Measurements from ENCODE around the gene CCL19. TPM values are rescaled to one million over a fixed set of nuclear protein-coding genes. Genes with fewer than 3 reads are reported as not detected.

CCL19 gene
- total RNA-seq, 4 donors from 2014 or later: 2.2 to 8.5 TPM; not detected in 2

DNA sequence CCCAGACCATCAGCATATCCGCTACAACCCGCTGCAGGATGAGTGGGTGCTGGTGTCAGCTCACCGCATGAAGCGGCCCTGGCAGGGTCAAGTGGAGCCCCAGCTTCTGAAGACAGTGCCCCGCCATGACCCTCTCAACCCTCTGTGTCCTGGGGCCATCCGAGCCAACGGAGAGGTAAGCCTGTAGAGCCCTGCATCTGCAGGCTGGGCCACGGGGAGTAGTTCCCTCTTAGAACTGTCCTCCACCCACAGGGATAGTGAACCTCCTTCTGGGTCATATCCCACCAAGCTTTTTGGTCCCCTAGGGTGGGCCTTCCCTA is 44.0 kb downstream of the CCL19 start:
- TF ChIP-seq CTCF (IDR thresholded peaks at IDR 0.05) (no peak), POLR2A (IDR thresholded peaks at IDR 0.05) (no peak)
- intact Hi-C loops (cut with DNase I): no loop called here
- H3K4me1 ChIP-seq: peaks cover 29 to 35% of the 10 kb centered on the region in 2 donors
- DNase-seq: no peak
- no peaks in the 10 kb centered on the region for H3K27me3 ChIP-seq
- no peaks in the 10 kb centered on the region for H3K9me3 ChIP-seq
- peak overlapping the region; percentile 46 to 80 (median 66) for H3K4me3 ChIP-seq (replicated peaks in 1 of 3)
- 7% methylated on average over 3 of the region's 8 CpGs; no CpG with 5 or more reads in 1 of the 2 donors for WGBS, 2 donors
- H3K36me3 ChIP-seq: peaks cover 7 to 14% of the 10 kb centered on the region in 2 donors
- peak overlapping the region; percentile 79 to 83 (median 80) for H3K27ac ChIP-seq

GRCh38 chr9:34646211-34647083 is 44.6 kb downstream of the CCL19 start, which contains the start of gene GALT:
Gene GALT, plus strand, starts transcription at chr9:34646675. Its CDS starts 30 bp downstream, at chr9:34646705.
- intact Hi-C loops (cut with DNase I): no loop called here
- WGBS, 2 donors: 12 to 35% methylated on average over 6 to 18 of the region's 43 CpGs

GRCh38 chr9:34644766-34645314 is 46.2 kb downstream of the CCL19 start:
- DNase-seq: no peak
- Histone ChIP-seq H3K27ac (no peak overlapping the region), H3K36me3 (peaks cover 7 to 14% of the 10 kb centered on the region in 2 donors), H3K9me3 (no peaks in the 10 kb centered on the region), H3K4me3 (replicated peaks in 1 of 3) (no peak overlapping the region), H3K4me1 (peaks cover 17 to 21% of the 10 kb centered on the region in 2 donors), H3K27me3 (no peaks in the 10 kb centered on the region)
- no peak for TF ChIP-seq POLR2A (IDR thresholded peaks at IDR 0.05)
- TF ChIP-seq CTCF (IDR thresholded peaks at IDR 0.05): no peak
- intact Hi-C loops (cut with DNase I): no loop called here

More at GRCh38 chr9:34646211-34647083, 44.6 kb downstream of the CCL19 start, which contains the start of gene GALT:
- Histone ChIP-seq H3K4me3 (replicated peaks in 1 of 3) (peak within 1 kb of the TSS; percentile 46 to 80 (median 66)), H3K4me1 (peaks cover 26 to 29% of the 10 kb centered on the region in 2 donors), H3K27ac (peak within 1 kb of the TSS; percentile 79 to 83 (median 80)), H3K36me3 (peaks cover 7 to 14% of the 10 kb centered on the region in 2 donors), H3K27me3 (no peaks in the 10 kb centered on the region), H3K9me3 (no peaks in the 10 kb centered on the region)
- peak in 3 of 6 experiments; percentile 9 to 41 (median 39) for TF ChIP-seq CTCF (IDR thresholded peaks at IDR 0.05)
- peak in 1 of 2 donors; percentile 93 for TF ChIP-seq POLR2A (IDR thresholded peaks at IDR 0.05)
- DNase-seq: peak; percentile 98

DNA sequence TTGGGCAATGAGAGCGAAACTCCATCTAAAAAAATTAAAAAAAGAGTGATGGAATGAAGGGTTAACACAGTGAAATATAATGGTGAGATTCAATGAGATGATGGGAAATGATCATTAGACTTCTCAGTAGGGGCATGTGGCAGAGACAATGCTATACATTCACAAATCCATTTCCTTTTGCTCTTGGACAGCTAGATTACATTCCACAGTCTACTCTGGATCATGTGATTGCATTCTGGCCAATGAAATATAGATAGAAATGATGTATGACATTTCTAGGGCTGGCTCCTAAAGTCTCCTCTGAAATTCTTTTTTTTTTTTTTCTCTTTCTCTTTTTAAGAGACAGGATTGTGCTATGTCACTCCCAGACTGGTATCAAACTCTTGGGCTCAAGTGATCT is 48.4 kb downstream of the CCL19 start:
- Histone ChIP-seq H3K36me3 (no peaks in the 10 kb centered on the region), H3K4me3 (replicated peaks in 1 of 3) (no peak overlapping the region), H3K27ac (no peak overlapping the region), H3K4me1 (peaks cover 17 to 23% of the 10 kb centered on the region in 2 donors), H3K27me3 (no peaks in the 10 kb centered on the region), H3K9me3 (no peaks in the 10 kb centered on the region)
- DNase-seq: no peak
- intact Hi-C loops (cut with DNase I): no loop called here
- TF ChIP-seq POLR2A (IDR thresholded peaks at IDR 0.05) (no peak), CTCF (IDR thresholded peaks at IDR 0.05) (no peak)
- WGBS, 2 donors: 95 to 97% methylated on average over 1 of the region's 1 CpG

Small RNA genes within 50 kb of the gene (small RNA-seq; reads per million reads assigned to genes)
- gene CCL27: not detected

Other genes starting within 250 kb of the CCL19 start
- 10 to 100 TPM in 3 of 4 donors, 1 to 10 TPM in 1; 6.6 to 14.3 (median 10.5) TPM for gene FAM219A, start 232.7 kb downstream of the CCL19 start, total RNA-seq
- gene DNAI1, start 232.5 kb downstream of the CCL19 start, total RNA-seq: under 1 TPM in 2 of 4 donors, not detected in 2; 0.81 to 0.89 TPM
- gene ENHO, start 168.3 kb downstream of the CCL19 start, total RNA-seq: not detected
- 10 to 100 TPM in 3 of 4 donors, 1 to 10 TPM in 1; 8.6 to 17.3 (median 14.1) TPM for gene CNTFR, start 101.6 kb downstream of the CCL19 start, total RNA-seq
- 10 to 100 TPM; 20.7 to 39.0 (median 25.8) TPM for gene RPP25L, start 79.2 kb downstream of the CCL19 start, total RNA-seq
- gene DCTN3, start 70.8 kb downstream of the CCL19 start, total RNA-seq: 100 to 1,000 TPM in 2 of 4 donors, 10 to 100 TPM in 2; 54.6 to 140 (median 89.2) TPM
- not detected for gene ARID3C, start 62.2 kb downstream of the CCL19 start, total RNA-seq
- 10 to 100 TPM; 48.6 to 89.7 (median 76.6) TPM for gene SIGMAR1, start 53.5 kb downstream of the CCL19 start, total RNA-seq
- 10 to 100 TPM; 48.7 to 76.5 (median 57.1) TPM for gene GALT, start 44.6 kb downstream of the CCL19 start, total RNA-seq
- gene IL11RA, start 39.1 kb downstream of the CCL19 start, total RNA-seq: 10 to 100 TPM; 43.8 to 89.9 (median 56.5) TPM
- gene CCL27, start 28.6 kb downstream of the CCL19 start, total RNA-seq: 1 to 10 TPM in 1 of 4 donors, not detected in 3; 1.1 TPM
- gene CCL21, start 18.9 kb upstream of the CCL19 start, total RNA-seq: 1,000 to 10,000 TPM in 1 of 4 donors, 100 to 1,000 TPM in 3; 196 to 1,821 (median 617) TPM

Measured in thyroid gland (tissue), 4 donors.